Measurements from ENCODE around the gene PSEN1. TPM values are rescaled to one million over a fixed set of nuclear protein-coding genes. Genes with fewer than 3 reads are reported as not detected.

PSEN1 gene
- polyA plus RNA-seq, 1 donor (not counting 4 experiments of a cell fraction or from before 2014, with no cell fraction given): 32.6 TPM

GRCh38 chr14:73237219-73237785 is 101.0 kb downstream of the PSEN1 start, which contains the start of gene PAPLN:
PAPLN (plus strand) TSS chr14:73237506; CDS start chr14:73239779, 2,273 bp downstream.
- DNase-seq (ENCODE audit: low read depth, low spot score): no peak

GRCh38 chr14:73237786-73238423 is 101.6 kb downstream of the PSEN1 start:
- H3K4me2 ChIP-seq (ENCODE audit: control insufficient read depth, extremely low read depth, insufficient read depth, low read depth, low read length): peak overlapping the region; percentile 89
- TF ChIP-seq CTCF (optimal IDR thresholded peaks at IDR 0.05 in 1 of 3, IDR thresholded peaks at IDR 0.05 in 1 of 3, conservative IDR thresholded peaks at IDR 0.05 in 1 of 3; ENCODE audit: extremely low read depth in 1 of 3, insufficient read depth in 2 of 3, low read length in 3 of 3) (no peak), EZH2 (IDR thresholded peaks at IDR 0.05; ENCODE audit: low read length) (peak; percentile 59)
- no peak for DNase-seq (ENCODE audit: low read depth, low spot score)
- dilution Hi-C loops (cut with MboI; ENCODE audit: extremely low pct_ligation_motif_present, low sequenced_read_pairs): no loop called here
- peaks cover 3% of the 10 kb centered on the region for H3K9me1 ChIP-seq (ENCODE audit: control insufficient read depth, extremely low read depth, insufficient read depth, low read length)
- no peaks in the 10 kb centered on the region for H3K79me2 ChIP-seq (ENCODE audit: control insufficient read depth, insufficient read depth, low read length)
- no peaks in the 10 kb centered on the region for H3K9me3 ChIP-seq (ENCODE audit: control insufficient read depth, low read depth, low read length)
- peaks cover 42% of the 10 kb centered on the region for H3K4me1 ChIP-seq (ENCODE audit: control insufficient read depth, extremely low read depth, insufficient read depth, low read length)
- peaks cover 73% of the 10 kb centered on the region for H3K27me3 ChIP-seq (ENCODE audit: control insufficient read depth, extremely low read depth, insufficient read depth, low read length)
- FAIRE-seq: no peak
- peak overlapping the region; percentile 27 for H2AFZ ChIP-seq (ENCODE audit: control insufficient read depth, low read length)
- peak overlapping the region; percentile 20 for H3K9ac ChIP-seq (ENCODE audit: control insufficient read depth, extremely low read depth, insufficient read depth, low read length)
- no peaks in the 10 kb centered on the region for H3K36me3 ChIP-seq (ENCODE audit: control insufficient read depth in 2 of 2, extremely low read depth in 1 of 2, insufficient read depth in 2 of 2, low read length in 2 of 2)
- peaks cover 3% of the 10 kb centered on the region for H4K20me1 ChIP-seq (ENCODE audit: control insufficient read depth, extremely low read depth, insufficient read depth, low read length)
- no peak overlapping the region for H3K27ac ChIP-seq (ENCODE audit: control insufficient read depth, insufficient read depth, low read length)
- peak overlapping the region; percentile 43 to 56 (median 46) for H3K4me3 ChIP-seq (ENCODE audit: control insufficient read depth in 2 of 3, extremely low read depth in 1 of 3, insufficient read depth in 2 of 3, low read depth in 1 of 3, low read length in 3 of 3)

More at GRCh38 chr14:73237219-73237785, 101.0 kb downstream of the PSEN1 start, which contains the start of gene PAPLN:
- Histone ChIP-seq H3K9me1 (ENCODE audit: control insufficient read depth, extremely low read depth, insufficient read depth, low read length) (peaks cover 3% of the 10 kb centered on the region), H4K20me1 (ENCODE audit: control insufficient read depth, extremely low read depth, insufficient read depth, low read length) (peaks cover 3% of the 10 kb centered on the region), H3K4me2 (ENCODE audit: control insufficient read depth, extremely low read depth, insufficient read depth, low read depth, low read length) (peak within 1 kb of the TSS; percentile 89), H3K4me3 (ENCODE audit: control insufficient read depth in 2 of 3, extremely low read depth in 1 of 3, insufficient read depth in 2 of 3, low read depth in 1 of 3, low read length in 3 of 3) (peak within 1 kb of the TSS; percentile 43 to 56 (median 46)), H3K9me3 (ENCODE audit: control insufficient read depth, low read depth, low read length) (no peaks in the 10 kb centered on the region), H3K27ac (ENCODE audit: control insufficient read depth, insufficient read depth, low read length) (no peak within 1 kb of the TSS), H3K4me1 (ENCODE audit: control insufficient read depth, extremely low read depth, insufficient read depth, low read length) (peaks cover 39% of the 10 kb centered on the region), H3K27me3 (ENCODE audit: control insufficient read depth, extremely low read depth, insufficient read depth, low read length) (peaks cover 78% of the 10 kb centered on the region), H3K79me2 (ENCODE audit: control insufficient read depth, insufficient read depth, low read length) (no peaks in the 10 kb centered on the region), H2AFZ (ENCODE audit: control insufficient read depth, low read length) (peak within 1 kb of the TSS; percentile 27), H3K36me3 (ENCODE audit: control insufficient read depth in 2 of 2, extremely low read depth in 1 of 2, insufficient read depth in 2 of 2, low read length in 2 of 2) (no peaks in the 10 kb centered on the region), H3K9ac (ENCODE audit: control insufficient read depth, extremely low read depth, insufficient read depth, low read length) (peak within 1 kb of the TSS; percentile 20)
- no peak for FAIRE-seq
- dilution Hi-C loops (cut with MboI; ENCODE audit: extremely low pct_ligation_motif_present, low sequenced_read_pairs): no loop called here
- no peak for TF ChIP-seq CTCF (optimal IDR thresholded peaks at IDR 0.05 in 1 of 3, IDR thresholded peaks at IDR 0.05 in 1 of 3, conservative IDR thresholded peaks at IDR 0.05 in 1 of 3; ENCODE audit: extremely low read depth in 1 of 3, insufficient read depth in 2 of 3, low read length in 3 of 3)
- TF ChIP-seq EZH2 (IDR thresholded peaks at IDR 0.05; ENCODE audit: low read length): peak; percentile 93
